NB4 (cell line): ENCODE results near the gene FHIT.
A peak's percentile ranks its signal among the peaks of the same experiment; 100 is the strongest.

ENCODE experiments used
- DNase-seq: peaks from one replicate; pipeline ENCODE4 v3.0.0; 2010; ENCODE audit warnings: low read depth
- H3K4me3 ChIP-seq: one replicate; pipeline ENCODE4 v1.5.1; 2011; ENCODE audit warnings: mild to moderate bottlenecking, low read depth, low read length, moderate library complexity
- CTCF ChIP-seq: IDR thresholded peaks from one replicate; pipeline ENCODE4 v1.5.1; 2012; ENCODE audit warnings: low read depth, low read length
- MAX ChIP-seq: IDR thresholded peaks from 2 replicates; pipeline ENCODE4 v1.6.1; 2011; ENCODE audit warnings: low read depth, low read length
- MYC ChIP-seq: IDR thresholded peaks from 2 replicates; pipeline ENCODE4 v1.6.1; 2011; ENCODE audit warnings: low read depth, low read length
- POLR2A ChIP-seq: IDR thresholded peaks from 2 replicates; pipeline ENCODE4 v1.6.1; 2011; ENCODE audit warnings: mild to moderate bottlenecking; ENCODE audit not compliant: insufficient read length; ENCODE audit errors: extremely low read depth

The FHIT gene

DNA sequence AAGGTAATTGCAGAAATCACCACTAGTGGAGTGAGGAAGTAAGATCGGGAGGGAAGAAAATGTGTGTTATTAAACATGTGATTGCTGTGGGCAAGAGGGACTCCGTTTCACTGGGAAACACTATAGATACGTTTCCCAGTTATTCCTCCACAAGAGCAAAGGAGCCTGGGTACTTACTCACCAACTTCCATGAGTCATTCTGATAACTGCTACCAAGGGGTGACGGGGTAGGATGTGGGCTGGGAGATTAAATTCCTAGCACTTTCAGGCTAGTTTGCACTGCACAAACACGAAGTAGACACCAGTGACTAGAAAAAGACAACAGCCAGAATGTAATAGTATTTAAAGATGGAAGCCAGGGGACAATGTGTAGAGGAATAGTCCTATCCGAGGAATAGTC is 1388.6 kb downstream of the FHIT start:
- no peak for TF ChIP-seq CTCF
- TF ChIP-seq MAX, result no peak
- TF ChIP-seq MYC, result no peak
- TF ChIP-seq POLR2A, result no peak
- DNase-seq, result no peak
- no peak overlapping the region for H3K4me3 ChIP-seq

GRCh38 chr3:59857589-59858346 is 1393.5 kb downstream of the FHIT start:
- no peak overlapping the region for H3K4me3 ChIP-seq
- TF ChIP-seq MAX, result no peak
- TF ChIP-seq CTCF, result peak; percentile 72
- DNase-seq, result peak; percentile 70

GRCh38 chr3:59856934-59857460 is 1394.3 kb downstream of the FHIT start:
- DNase-seq, result no peak
- no peak overlapping the region for H3K4me3 ChIP-seq
- no peak for TF ChIP-seq MAX
- no peak for TF ChIP-seq POLR2A
- no peak for TF ChIP-seq CTCF
- TF ChIP-seq MYC, result no peak

DNA sequence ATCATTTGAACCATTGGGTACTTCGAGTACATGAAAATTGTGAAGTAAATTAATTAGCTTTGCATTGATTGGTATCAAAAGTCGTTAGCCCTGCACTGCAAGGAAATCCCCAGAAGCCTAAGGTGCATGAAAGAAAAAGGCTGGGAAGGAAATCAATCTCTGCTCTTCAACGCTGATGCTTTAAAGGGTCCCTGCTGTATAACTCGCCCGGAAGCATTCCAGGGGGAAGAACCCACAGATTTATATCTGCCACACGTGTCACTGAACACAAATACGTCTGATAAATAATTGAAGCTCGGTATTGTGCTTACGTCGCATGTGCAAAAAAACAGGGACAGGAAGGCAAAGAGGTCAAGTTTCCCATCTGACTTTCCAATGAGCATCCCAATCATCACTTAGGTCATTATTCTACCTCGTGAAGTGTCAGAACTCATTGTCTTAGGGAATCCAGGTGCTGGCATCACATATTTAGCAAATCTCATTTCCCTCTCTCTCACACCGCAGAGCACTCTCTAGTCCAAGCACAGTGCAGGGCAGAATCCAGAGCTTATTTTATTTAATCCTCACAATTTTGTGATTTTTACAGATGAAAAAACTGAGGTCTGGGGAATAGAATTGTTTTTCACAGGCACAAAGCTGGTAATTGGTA is 1397.1 kb downstream of the FHIT start:
- DNase-seq, result no peak
- TF ChIP-seq CTCF (no peak), MAX (no peak), MYC (no peak), POLR2A (no peak)
- no peak overlapping the region for H3K4me3 ChIP-seq

- no peak overlapping the region for H3K4me3 ChIP-seq
- DNase-seq, result no peak
- TF ChIP-seq POLR2A, result no peak
- no peak for TF ChIP-seq MAX
- TF ChIP-seq MYC, result no peak
- TF ChIP-seq CTCF, result no peak
Measured at GRCh38 chr3:59850417-59850816, 1400.8 kb downstream of the FHIT start.
